Smooth muscle cell (in vitro differentiated cells): ENCODE results near the gene COL23A1. TPM values are rescaled to one million over a fixed set of nuclear protein-coding genes. Genes with fewer than 3 reads are reported as not detected.

Source experiments
- DNase-seq: peaks from one replicate; lab custom pipeline; 2025; ENCODE audit not compliant: unreplicated experiment; lab: John Stamatoyannopoulos, UW
- H2AFZ ChIP-seq: fragments of 200-600 bp; sonication (generic); 2 replicates; pipeline ENCODE4 v1.6.0; 2016; ENCODE audit warnings: antibody characterized with exemption, low read depth, mild to moderate bottlenecking
- H3F3A ChIP-seq: fragments of 200-600 bp; sonication (generic); 2 replicates; pipeline ENCODE4 v1.6.0; 2017; ENCODE audit warnings: antibody characterized with exemption, low read depth
- H3K27ac ChIP-seq: fragments of 200-600 bp; sonication (generic); 2 replicates; pipeline ENCODE4 v1.5.1; 2016; ENCODE audit warnings: low read depth, mild to moderate bottlenecking
- H3K27me3 ChIP-seq: fragments of 200-600 bp; sonication (generic); 2 replicates; pipeline ENCODE4 v1.6.1; 2016; ENCODE audit warnings: low read depth, mild to moderate bottlenecking
- H3K36me3 ChIP-seq: fragments of 200-600 bp; sonication (generic); 2 replicates; pipeline ENCODE4 v1.5.1; 2016; ENCODE audit warnings: low read depth
- H3K4me1 ChIP-seq: fragments of 200-600 bp; sonication (generic); 2 replicates; pipeline ENCODE4 v1.5.1; 2016; ENCODE audit warnings: low read depth
- H3K4me2 ChIP-seq: fragments of 200-600 bp; sonication (generic); 2 replicates; pipeline ENCODE4 v1.6.0; 2016; ENCODE audit warnings: mild to moderate bottlenecking
- H3K4me3 ChIP-seq: fragments of 200-600 bp; sonication (generic); 2 replicates; pipeline ENCODE4 v1.5.1; 2016; ENCODE audit warnings: mild to moderate bottlenecking
- H3K79me2 ChIP-seq: fragments of 200-600 bp; sonication (generic); 2 replicates; pipeline ENCODE4 v1.6.0; 2016; ENCODE audit warnings: low read depth, mild to moderate bottlenecking
- H3K9ac ChIP-seq: fragments of 200-600 bp; sonication (generic); 2 replicates; pipeline ENCODE4 v1.6.0; 2016; ENCODE audit warnings: low read depth
- H3K9me3 ChIP-seq: fragments of 200-600 bp; sonication (generic); replicated peaks from 2 replicates; pipeline ENCODE4 v1.5.1; 2016; ENCODE audit warnings: low read depth
- H4K20me1 ChIP-seq: fragments of 200-600 bp; sonication (generic); 2 replicates; pipeline ENCODE4 v1.6.0; 2016; ENCODE audit warnings: low read depth
- WGBS: methylation state at CpG from one replicate; pipeline ENCODE4 v1.1.7; 2016; ENCODE audit warnings: low lambda C conversion rate; 5-methylcytosine and 5-hydroxymethylcytosine counted together
- polyA plus RNA-seq: library from polyadenylated mRNA; unstranded; fragments of >200 nt; fragmentation: Nextera tagmentation; extraction: Ambion mirVana; gene quantifications from 2 replicates; pipeline ENCODE4 v1.2.1, GENCODE V29; 2016
- total RNA-seq: library from RNA; depleted of rRNA; stranded (reverse); fragments of >200 nt; gene quantifications from 2 replicates; pipeline ENCODE4 v1.2.3, GENCODE V29; 2014
- TF ChIP-seq, protein P1 (sequence below): fragments of 200-600 bp; sonication (generic); IDR thresholded peaks from 2 replicates; pipeline ENCODE4 v1.5.1; 2017; ENCODE audit warnings: borderline replicate concordance, mild to moderate bottlenecking, antibody characterized with exemption; ENCODE audit not compliant: insufficient read depth, poor library complexity, severe bottlenecking

COL23A1 gene
- total and polyA plus RNA-seq, 2 experiments from 2014 or later: 5.3 to 27.4 TPM

DNA sequence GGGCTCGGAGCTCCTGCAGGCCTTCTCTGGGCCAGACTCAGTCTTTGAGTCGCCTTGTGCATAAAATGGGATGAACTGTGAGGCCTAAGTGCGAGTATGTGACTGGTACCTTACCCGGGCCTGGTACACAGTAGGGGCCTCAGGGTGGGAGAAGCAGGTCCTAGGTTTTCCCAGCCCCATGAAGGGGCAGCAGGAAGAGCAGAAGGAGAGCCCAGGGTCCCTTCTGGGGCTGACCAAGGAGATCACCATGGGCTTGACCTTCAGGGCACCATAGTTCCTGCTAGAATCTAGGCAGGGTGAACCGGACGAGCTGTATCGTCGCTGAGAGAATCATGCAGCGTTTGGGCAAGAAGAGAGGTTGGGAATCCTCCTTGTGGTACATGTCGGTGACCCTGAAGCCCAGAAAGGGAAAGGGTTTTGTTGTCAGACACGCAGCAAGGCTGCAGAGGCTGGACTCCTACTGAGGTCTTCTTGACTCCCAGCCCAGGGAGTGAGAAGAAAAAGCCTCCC, 357.2 kb downstream of the COL23A1 start:
- Histone ChIP-seq H3K27me3 (no peaks in the 10 kb centered on the region), H3K27ac (peak overlapping the region; percentile 66), H3F3A (peaks cover 4% of the 10 kb centered on the region), H3K4me3 (peak overlapping the region; percentile 73), H3K4me2 (peak overlapping the region; percentile 97), H3K79me2 (peaks cover 26% of the 10 kb centered on the region), H2AFZ (peak overlapping the region; percentile 92), H3K9ac (peak overlapping the region; percentile 81), H4K20me1 (peaks cover 4% of the 10 kb centered on the region), H3K4me1 (peaks cover 9% of the 10 kb centered on the region), H3K9me3 (no peaks in the 10 kb centered on the region), H3K36me3 (no peaks in the 10 kb centered on the region)
- DNase-seq: no peak
- WGBS: 68% methylated on average over 11 of the region's 11 CpGs
- TF ChIP-seq, protein P1, sequence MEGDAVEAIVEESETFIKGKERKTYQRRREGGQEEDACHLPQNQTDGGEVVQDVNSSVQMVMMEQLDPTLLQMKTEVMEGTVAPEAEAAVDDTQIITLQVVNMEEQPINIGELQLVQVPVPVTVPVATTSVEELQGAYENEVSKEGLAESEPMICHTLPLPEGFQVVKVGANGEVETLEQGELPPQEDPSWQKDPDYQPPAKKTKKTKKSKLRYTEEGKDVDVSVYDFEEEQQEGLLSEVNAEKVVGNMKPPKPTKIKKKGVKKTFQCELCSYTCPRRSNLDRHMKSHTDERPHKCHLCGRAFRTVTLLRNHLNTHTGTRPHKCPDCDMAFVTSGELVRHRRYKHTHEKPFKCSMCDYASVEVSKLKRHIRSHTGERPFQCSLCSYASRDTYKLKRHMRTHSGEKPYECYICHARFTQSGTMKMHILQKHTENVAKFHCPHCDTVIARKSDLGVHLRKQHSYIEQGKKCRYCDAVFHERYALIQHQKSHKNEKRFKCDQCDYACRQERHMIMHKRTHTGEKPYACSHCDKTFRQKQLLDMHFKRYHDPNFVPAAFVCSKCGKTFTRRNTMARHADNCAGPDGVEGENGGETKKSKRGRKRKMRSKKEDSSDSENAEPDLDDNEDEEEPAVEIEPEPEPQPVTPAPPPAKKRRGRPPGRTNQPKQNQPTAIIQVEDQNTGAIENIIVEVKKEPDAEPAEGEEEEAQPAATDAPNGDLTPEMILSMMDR: no peak

DNA sequence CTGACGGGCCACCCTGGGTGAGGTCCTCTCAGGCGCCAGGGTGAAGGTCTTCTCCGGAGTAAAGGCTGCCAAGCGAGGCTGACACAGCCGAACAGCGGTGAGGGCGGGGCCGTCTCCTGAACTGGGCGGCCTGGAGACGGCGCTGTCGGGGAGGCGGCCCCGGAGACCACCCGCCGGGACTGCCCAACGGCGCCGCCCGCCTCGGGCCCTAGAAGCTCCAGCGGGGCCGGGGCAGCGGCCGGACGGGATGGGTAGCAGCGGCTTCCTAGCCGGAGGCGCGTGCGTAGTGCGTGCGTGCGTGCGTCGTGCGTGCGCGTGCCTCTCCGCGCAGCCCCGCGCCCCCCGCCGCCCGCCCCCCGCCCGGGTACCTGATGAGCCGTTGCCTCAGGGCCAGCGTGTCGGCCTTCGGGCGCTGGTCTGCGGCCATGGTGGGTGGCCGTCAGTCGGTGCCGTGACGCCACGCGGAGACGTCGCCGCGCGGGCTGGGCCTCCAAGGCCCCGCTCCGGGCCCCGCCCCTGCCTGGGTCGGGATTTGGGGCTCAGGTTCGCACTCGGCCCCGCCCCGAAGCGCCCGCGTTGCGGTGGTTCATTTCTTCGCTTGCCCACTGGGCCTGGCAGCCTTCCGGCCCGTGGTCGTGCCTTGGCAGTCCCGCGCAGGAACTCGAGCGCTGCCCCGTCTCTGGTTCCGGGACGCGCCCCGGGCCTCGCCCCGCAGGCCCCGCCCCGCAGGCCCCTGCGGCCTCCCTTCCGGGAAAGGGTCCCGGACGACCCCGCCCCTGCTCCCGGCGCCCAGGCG, 357.9 kb downstream of the COL23A1 start, which contains the start of gene PHYKPL:
Gene PHYKPL, minus strand, starts transcription at position 679 of the 796 bp plus-strand sequence. Its CDS starts 252 bp downstream, at position 427.
- H3K27ac ChIP-seq: peak within 1 kb of the TSS; percentile 66
- H4K20me1 ChIP-seq: peaks cover 4% of the 10 kb centered on the region
- peak within 1 kb of the TSS; percentile 73 for H3K4me3 ChIP-seq
- H3K4me2 ChIP-seq: peak within 1 kb of the TSS; percentile 97
- peak within 1 kb of the TSS; percentile 81 for H3K9ac ChIP-seq
- TF ChIP-seq, protein P1: no peak
- WGBS: under 1% methylated on average over 60 of the region's 102 CpGs
- H3K27me3 ChIP-seq: no peaks in the 10 kb centered on the region
- no peaks in the 10 kb centered on the region for H3K36me3 ChIP-seq
- peak within 1 kb of the TSS; percentile 92 for H2AFZ ChIP-seq
- peaks cover 26% of the 10 kb centered on the region for H3K79me2 ChIP-seq
- H3K4me1 ChIP-seq: peaks cover 9% of the 10 kb centered on the region
- peak; percentile 33 for DNase-seq
- H3K9me3 ChIP-seq: no peaks in the 10 kb centered on the region
- peaks cover 4% of the 10 kb centered on the region for H3F3A ChIP-seq

DNA sequence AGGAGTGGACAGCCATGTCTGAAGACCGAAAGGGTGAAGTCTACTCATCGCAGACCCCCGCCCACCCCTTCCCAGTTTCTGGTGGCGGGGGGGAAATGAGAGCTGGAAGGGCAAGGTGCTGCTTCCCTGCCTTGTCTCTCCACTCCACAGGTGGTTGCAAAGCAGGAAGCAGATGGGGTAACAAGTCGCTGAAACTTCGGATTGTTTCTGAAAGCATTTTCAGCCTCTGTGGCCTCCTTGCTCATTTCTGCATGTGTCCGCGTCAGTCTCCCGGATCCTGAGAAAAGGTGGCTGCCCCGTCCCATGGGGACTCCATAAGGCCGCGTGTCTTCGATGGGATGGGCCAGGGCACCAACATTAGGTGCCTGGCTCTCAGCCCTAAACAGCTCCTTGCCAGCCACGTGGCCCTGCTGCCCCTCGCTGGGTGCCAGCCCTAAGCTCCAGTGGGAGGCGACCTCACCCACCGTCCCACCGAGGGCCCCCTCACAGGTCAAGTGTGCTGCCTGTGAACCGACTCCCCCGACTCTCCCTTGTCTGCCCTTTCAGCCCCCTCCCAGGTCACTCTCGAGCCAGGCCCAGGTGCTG, 358.6 kb downstream of the COL23A1 start:
- TF ChIP-seq, protein P1: no peak
- peak overlapping the region; percentile 66 for H3K27ac ChIP-seq
- DNase-seq: no peak

More for the DNA sequence above, 358.6 kb downstream of the COL23A1 start:
- peaks cover 4% of the 10 kb centered on the region for H4K20me1 ChIP-seq
- H3K36me3 ChIP-seq: no peaks in the 10 kb centered on the region
- peak overlapping the region; percentile 73 for H3K4me3 ChIP-seq
- H2AFZ ChIP-seq: no peak overlapping the region
- H3K4me2 ChIP-seq: peak overlapping the region; percentile 97
- WGBS: 41% methylated on average over 21 of the region's 21 CpGs
- H3K79me2 ChIP-seq: peaks cover 26% of the 10 kb centered on the region
- peaks cover 4% of the 10 kb centered on the region for H3F3A ChIP-seq
- peak overlapping the region; percentile 81 for H3K9ac ChIP-seq
- H3K27me3 ChIP-seq: no peaks in the 10 kb centered on the region
- H3K4me1 ChIP-seq: peaks cover 9% of the 10 kb centered on the region
- H3K9me3 ChIP-seq: no peaks in the 10 kb centered on the region
